ENCODE measurements around the gene FSTL4. TPM values are rescaled to one million over a fixed set of nuclear protein-coding genes. Genes with fewer than 3 reads are reported as not detected.

The FSTL4 gene
- total RNA-seq, 4 donors from 2014 or later, result 0.33 to 0.78 (median 0.34) TPM; not detected in 1

DNA sequence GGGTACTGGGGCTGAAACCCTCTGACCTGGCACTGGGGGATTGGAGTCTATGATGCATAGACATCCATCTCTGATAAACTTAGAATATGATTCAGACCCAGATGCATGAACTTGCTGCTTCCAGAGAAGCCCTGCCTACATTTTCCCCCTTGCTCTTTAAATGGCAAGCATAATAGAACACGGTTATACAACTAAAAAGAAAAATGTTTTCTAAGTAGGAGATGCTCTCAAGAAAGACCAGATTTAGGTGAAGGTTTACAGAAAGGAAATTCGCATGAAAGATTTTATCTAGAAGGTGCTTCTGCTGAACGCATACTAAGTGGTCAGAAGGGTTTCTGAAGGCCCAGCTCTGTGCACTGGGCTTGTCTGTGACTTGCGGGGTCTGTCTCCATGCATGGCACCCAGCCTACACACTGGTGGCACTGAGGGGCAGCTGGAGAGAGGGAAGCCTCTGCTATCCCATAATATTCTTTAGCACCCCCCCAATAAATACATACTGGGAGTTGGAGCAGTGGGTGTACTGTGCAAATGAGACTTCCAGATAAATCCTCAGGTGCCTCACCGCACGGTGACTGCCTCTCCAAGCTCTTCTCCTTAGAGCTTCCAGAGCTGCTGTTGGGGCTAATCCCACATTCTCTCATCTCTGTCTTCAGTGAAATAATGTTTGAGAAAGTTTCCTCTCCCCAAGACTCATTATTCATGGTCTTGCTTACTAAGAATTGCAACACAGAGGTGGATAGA, 114.6 kb downstream of the FSTL4 start:
- Histone ChIP-seq H3K27ac (replicated peaks in 1 of 4) (no peak overlapping the region), H3K4me3 (no peak overlapping the region), H3K27me3 (peaks cover 0 to 14% (median 0%) of the 10 kb centered on the region in 4 donors), H3K4me1 (no peaks in the 10 kb centered on the region), H3K9me3 (no peaks in the 10 kb centered on the region), H3K36me3 (no peaks in the 10 kb centered on the region)
- intact Hi-C loops (cut with DNase I), result no loop called here
- TF ChIP-seq, protein P1, sequence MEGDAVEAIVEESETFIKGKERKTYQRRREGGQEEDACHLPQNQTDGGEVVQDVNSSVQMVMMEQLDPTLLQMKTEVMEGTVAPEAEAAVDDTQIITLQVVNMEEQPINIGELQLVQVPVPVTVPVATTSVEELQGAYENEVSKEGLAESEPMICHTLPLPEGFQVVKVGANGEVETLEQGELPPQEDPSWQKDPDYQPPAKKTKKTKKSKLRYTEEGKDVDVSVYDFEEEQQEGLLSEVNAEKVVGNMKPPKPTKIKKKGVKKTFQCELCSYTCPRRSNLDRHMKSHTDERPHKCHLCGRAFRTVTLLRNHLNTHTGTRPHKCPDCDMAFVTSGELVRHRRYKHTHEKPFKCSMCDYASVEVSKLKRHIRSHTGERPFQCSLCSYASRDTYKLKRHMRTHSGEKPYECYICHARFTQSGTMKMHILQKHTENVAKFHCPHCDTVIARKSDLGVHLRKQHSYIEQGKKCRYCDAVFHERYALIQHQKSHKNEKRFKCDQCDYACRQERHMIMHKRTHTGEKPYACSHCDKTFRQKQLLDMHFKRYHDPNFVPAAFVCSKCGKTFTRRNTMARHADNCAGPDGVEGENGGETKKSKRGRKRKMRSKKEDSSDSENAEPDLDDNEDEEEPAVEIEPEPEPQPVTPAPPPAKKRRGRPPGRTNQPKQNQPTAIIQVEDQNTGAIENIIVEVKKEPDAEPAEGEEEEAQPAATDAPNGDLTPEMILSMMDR (IDR thresholded peaks at IDR 0.05), result no peak
- TF ChIP-seq POLR2AphosphoS5 (IDR thresholded peaks at IDR 0.05), result no peak
- no peak for TF ChIP-seq POLR2A (IDR thresholded peaks at IDR 0.05; ENCODE audit: low read depth)
- TF ChIP-seq EP300 (IDR thresholded peaks at IDR 0.05), result no peak
- WGBS, result 85% methylated on average over 6 of the region's 6 CpGs
- peak; percentile 74 for DNase-seq (ENCODE audit: extremely low spot score)

DNA sequence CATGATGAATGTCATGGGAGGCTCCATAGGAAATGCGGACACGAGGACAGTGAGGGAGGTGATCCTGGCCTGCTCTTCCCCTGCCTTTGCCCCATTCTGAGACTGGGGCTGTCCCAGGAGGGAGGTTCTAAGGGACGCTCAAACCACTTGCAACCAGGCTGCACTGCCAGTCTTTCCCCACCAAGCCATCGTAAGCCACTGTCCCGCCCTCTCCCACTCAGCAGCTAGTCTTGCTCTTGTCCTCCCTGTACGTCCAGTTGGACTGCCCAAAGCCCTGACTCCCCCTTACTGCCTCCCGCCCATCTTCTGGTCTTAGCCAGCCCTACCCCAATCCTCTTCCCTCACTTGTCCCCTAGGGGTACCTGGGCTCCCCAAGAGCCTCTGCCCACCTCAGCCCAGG, 115.7 kb downstream of the FSTL4 start:
- TF ChIP-seq, protein P1 (IDR thresholded peaks at IDR 0.05), result no peak
- TF ChIP-seq POLR2AphosphoS5 (IDR thresholded peaks at IDR 0.05) (no peak), POLR2A (IDR thresholded peaks at IDR 0.05; ENCODE audit: low read depth) (no peak)
- H3K36me3 ChIP-seq, result no peaks in the 10 kb centered on the region
- H3K27me3 ChIP-seq, result peaks cover 0 to 14% (median 0%) of the 10 kb centered on the region in 4 donors
- H3K4me1 ChIP-seq, result no peaks in the 10 kb centered on the region
- H3K4me3 ChIP-seq, result no peak overlapping the region
- intact Hi-C loops (cut with DNase I), result no loop called here
- no peaks in the 10 kb centered on the region for H3K9me3 ChIP-seq
- DNase-seq (ENCODE audit: extremely low spot score), result peak; percentile 72
- H3K27ac ChIP-seq (replicated peaks in 1 of 4), result no peak overlapping the region
- WGBS, result 89% methylated on average over 7 of the region's 7 CpGs

DNA sequence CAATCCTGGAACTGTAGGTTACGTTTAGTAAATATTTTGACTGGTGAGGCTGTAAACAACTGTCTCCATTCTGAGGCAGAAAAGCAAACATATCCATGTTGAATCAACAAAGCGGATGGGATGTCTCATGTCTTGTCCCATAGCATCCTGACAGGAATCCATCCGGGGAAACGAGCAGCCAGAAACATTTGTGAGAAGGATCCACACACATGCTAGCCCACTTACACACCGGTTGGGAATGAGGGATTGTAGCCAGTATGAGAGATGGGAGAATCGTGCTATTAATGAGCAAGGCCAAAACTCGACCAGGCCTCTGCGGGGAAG, 117.5 kb downstream of the FSTL4 start:
- H3K4me1 ChIP-seq, result no peaks in the 10 kb centered on the region
- H3K27me3 ChIP-seq, result peaks cover 0 to 14% (median 0%) of the 10 kb centered on the region in 4 donors
- no peaks in the 10 kb centered on the region for H3K36me3 ChIP-seq
- TF ChIP-seq EP300 (IDR thresholded peaks at IDR 0.05) (no peak), POLR2AphosphoS5 (IDR thresholded peaks at IDR 0.05) (no peak), POLR2A (IDR thresholded peaks at IDR 0.05; ENCODE audit: low read depth) (no peak)
- TF ChIP-seq, protein P1 (IDR thresholded peaks at IDR 0.05), result no peak
- DNase-seq (ENCODE audit: extremely low spot score), result peak; percentile 89
- H3K4me3 ChIP-seq, result no peak overlapping the region
- peaks cover 0 to 8% (median 4%) of the 10 kb centered on the region in 4 donors for H3K9me3 ChIP-seq
- H3K27ac ChIP-seq (replicated peaks in 1 of 4), result no peak overlapping the region
- WGBS, result 74% methylated on average over 8 of the region's 8 CpGs
- intact Hi-C loops (cut with DNase I), result no loop called here

DNA sequence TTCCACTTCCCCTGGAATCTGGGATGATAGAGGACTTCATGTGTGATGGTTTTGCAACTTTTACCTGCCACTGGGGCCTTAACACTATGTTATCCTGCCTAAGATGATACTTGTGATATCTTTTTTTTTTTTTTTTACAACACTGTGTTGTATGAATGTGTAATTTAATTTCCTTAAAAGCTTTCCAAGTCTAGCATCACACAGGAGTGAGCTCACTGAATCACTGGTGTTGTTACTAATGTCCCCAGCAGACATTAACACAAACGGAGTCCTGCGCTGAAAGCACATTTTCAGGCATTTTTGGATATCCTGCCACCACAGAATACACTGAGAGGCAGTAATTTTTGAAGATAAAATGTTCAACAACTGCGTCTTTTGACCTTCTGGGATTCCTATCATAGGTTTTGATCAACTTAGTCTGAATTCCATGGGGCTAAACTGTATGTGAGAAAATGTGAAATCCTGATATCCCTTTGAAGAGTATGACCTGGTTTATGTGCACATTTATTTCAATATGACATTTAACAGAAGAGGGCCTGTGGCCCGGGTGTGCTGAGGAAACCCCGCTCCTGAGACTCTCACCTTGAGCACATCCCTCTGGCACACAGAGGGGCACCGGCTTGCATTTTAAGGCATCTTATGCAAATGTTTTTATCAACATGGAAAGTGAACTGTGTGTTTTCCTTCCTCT, 118.0 kb downstream of the FSTL4 start:
- Histone ChIP-seq H3K27me3 (peaks cover 0 to 14% (median 0%) of the 10 kb centered on the region in 4 donors), H3K27ac (replicated peaks in 1 of 4) (no peak overlapping the region), H3K4me1 (no peaks in the 10 kb centered on the region), H3K4me3 (no peak overlapping the region), H3K9me3 (peaks cover 0 to 13% (median 5%) of the 10 kb centered on the region in 4 donors), H3K36me3 (no peaks in the 10 kb centered on the region)
- intact Hi-C loops (cut with DNase I), result no loop called here
- no peak for TF ChIP-seq EP300 (IDR thresholded peaks at IDR 0.05)
- WGBS, result 73% methylated on average over 6 of the region's 6 CpGs
- no peak for DNase-seq (ENCODE audit: extremely low spot score)

DNA sequence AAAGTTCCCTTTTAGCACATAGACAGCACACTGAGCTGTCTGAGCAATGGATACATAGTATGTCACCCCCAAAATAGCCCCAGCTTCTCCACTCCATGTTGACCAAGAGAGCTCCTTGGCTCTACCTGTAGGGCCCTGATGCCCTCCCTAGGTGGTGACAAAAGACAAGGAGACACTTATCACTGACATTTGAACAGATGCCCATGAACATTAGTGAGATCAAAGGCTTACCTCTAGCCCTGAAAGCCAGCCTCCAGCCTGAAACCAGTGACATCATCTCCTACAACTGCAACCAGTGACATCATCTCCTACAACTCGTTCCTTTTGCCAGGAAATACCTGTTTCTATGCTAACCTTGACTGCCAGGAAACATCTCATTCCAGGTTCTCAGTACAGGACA, 122.7 kb downstream of the FSTL4 start:
- no peak overlapping the region for H3K4me3 ChIP-seq
- TF ChIP-seq POLR2AphosphoS5 (IDR thresholded peaks at IDR 0.05) (no peak), POLR2A (IDR thresholded peaks at IDR 0.05; ENCODE audit: low read depth) (no peak), EP300 (IDR thresholded peaks at IDR 0.05) (no peak)
- TF ChIP-seq, protein P1 (IDR thresholded peaks at IDR 0.05), result no peak
- peaks cover 0 to 7% (median 0%) of the 10 kb centered on the region in 4 donors for H3K27me3 ChIP-seq
- H3K4me1 ChIP-seq, result no peaks in the 10 kb centered on the region
- 75% methylated on average over 1 of the region's 1 CpG for WGBS
- peaks cover 0 to 13% (median 5%) of the 10 kb centered on the region in 4 donors for H3K9me3 ChIP-seq
- DNase-seq (ENCODE audit: extremely low spot score), result no peak
- H3K27ac ChIP-seq (replicated peaks in 1 of 4), result no peak overlapping the region
- H3K36me3 ChIP-seq, result no peaks in the 10 kb centered on the region
- intact Hi-C loops (cut with DNase I), result no loop called here
